GF-D8 (cell line): Measurements from ENCODE around the gene PLD1.

Source experiments
- DNase-seq: peaks from one replicate; lab custom pipeline; 2025; lab: John Stamatoyannopoulos, UW

The PLD1 gene

DNA sequence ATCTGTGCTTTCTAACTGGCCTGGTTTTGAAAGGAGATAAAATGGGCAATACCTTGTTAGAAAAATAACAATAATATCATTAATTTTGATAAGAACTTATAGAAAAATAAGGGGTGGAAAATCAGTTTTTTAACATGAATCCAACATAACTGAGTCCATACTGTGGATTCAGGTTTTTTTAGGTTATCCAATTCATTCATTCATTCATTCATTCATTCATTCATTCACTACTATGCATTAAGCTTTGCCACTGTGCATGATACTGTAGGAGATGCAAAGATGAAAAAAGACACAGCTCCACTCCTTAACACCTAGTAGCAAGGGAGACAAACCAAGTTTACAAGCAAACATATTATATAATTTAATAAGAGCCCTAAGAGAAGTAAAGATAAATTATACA lies 253.1 kb downstream of the PLD1 start:
- DNase-seq = no peak

GRCh38 chr3:171556574-171557145 lies 253.6 kb downstream of the PLD1 start:
- no peak for DNase-seq

DNA sequence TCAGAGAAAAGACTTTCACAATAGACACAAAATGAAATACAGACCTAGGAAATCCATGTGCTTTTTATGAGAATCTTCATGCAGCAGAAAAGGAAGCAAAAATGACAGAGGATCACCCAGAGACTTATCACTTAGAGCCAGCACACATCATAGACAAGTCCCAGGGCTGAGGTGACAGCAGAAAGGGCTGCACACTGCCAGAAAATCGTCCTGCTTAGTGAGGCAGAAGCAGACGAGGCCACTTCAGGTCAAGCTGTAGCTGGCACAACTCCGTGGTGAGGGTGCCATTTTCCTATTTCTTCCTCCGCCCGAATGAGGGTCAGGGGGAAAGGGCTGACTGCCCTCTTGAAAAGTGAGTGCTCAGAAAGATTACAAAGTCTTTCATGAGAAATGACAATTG lies 254.1 kb downstream of the PLD1 start:
- no peak for DNase-seq

DNA sequence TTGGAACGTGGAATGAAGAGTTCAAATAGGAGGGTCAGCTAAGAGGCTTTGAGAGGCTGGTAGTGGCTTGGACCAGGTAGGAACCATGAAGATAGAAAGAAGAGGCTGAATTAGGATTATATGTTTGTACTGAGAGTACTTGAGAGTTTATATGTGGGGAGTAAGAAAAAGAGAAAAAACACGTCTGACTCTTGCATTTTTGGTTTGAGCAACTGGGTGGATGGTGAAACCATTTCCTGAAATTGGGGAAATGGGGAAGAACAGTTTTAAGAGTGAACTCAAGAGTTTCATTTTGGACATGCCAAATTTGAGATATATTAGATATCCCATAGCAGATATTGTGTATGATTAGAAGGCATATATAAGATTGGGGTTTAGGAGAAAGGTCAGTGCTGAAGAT lies 257.2 kb downstream of the PLD1 start:
- peak; percentile 44 for DNase-seq

DNA sequence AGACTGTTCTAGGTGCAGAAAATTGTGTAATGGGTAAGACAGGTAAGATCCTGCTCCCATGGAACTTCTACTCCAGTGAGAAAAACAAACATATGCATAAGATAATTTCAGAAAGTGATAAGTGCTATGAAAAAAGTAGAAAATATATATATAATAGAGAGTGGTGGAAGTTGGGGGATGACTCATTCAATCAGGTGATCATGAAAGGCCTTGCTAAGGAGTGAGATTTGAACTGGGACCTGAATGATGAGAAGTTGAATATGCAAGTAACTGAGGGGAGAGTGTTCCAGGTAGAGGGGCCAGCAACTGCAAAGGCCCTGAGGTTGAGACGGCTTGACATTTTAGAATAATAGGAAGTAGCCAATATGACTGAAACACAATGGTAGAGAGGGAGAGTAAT lies 257.8 kb downstream of the PLD1 start:
- no peak for DNase-seq

DNA sequence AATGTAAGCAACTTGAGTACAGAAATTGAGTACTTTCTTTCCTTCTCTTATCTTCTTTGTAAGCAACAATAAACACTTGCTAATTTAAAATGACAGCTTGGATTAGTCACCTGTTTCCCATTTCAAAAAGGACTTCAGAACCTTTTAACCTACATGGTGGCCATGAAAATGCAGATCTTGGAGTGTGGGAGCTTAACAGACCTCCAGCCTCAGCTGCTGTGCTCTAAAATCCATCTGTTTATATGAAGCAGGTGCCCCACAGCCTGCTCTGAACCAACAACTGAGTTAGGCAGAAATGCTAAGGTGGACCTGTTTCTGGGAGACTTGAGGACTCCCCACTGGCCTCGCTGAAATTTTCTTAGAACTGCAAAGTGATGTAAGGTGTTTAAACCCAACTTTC lies 259.0 kb downstream of the PLD1 start:
- DNase-seq = no peak
